SKM-1 treated with dmso at 0.1 percent for 144 hours (cell line): ENCODE results near the gene IFT22.
"Not testable (repeated sequence)": the region's sequence is repeated elsewhere in the genome, so short reads cannot be mapped to it uniquely, and the experiment has no call there.

ENCODE experiments used
- DNase-seq: peaks from one replicate; lab custom pipeline; 2025; ENCODE audit not compliant: unreplicated experiment; lab: John Stamatoyannopoulos, UW

Gene IFT22

DNA sequence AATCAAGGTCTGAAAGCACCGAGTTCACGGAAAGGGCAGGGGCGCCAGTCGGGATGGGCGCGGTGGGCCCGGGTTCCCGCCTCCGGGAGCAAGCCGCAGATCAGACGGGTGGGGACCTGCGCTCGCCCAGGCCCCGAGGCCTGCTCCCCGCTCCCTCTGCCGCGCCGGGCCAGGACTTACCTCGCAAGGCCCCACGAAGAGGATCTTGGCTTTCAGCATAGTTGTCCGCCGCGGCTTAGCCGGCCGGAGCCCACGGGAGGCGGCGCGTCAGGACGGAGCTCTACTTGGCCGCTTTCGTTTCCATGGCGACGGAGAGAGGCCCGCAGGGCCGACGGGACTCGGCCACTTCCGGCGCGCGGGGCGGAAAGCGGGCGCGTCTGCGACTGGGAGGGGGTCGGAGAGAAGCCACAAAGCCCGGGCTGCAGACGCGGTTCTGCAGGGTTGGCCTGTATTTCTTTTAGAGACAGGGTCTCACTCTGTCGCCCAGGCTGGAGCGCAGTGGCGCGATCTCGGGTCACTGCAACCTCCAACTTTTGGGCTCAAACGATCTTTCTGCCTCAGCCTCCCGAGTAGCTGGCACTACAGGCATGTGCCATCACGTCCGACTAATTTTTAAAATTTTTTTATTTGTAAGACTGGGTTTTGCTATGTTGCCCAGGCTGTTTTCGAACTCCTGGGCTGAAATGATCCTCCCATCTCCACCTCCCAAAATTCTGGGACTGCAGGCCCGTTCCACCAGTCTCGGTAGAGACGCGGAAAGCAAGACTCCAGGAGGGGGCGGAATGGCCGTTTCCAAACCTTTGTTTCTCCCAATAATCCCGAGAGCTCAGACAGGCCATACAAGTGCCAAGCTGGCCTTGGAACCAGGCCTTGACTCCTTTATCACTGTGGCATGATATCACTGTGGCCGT is at the start of gene IFT22:
Gene IFT22, minus strand, starts transcription at position 322 of the 911 bp plus-strand sequence. Its CDS starts 103 bp downstream, at position 219.
- peak; percentile 89 for DNase-seq

DNA sequence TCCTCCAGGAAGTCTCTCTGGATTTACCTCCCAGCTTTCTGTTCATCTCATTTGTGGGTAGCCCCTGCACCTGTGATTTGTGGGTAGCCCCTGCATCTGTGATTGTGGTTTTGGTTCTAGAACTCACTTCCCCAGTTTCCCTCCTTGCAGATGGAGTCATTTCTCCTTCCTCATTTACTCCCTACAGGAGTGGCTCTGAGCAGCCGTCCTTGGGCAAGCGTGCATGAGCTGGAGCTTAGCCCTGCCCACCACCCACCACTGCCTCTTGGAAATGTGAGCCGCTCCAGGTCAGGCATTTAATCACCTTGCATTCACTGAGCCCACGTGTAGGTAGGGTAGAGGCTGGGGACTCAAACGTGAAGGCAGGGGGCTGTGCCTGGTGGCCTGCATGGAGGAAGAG is 49.2 kb upstream of the IFT22 start:
- DNase-seq, result no peak

DNA sequence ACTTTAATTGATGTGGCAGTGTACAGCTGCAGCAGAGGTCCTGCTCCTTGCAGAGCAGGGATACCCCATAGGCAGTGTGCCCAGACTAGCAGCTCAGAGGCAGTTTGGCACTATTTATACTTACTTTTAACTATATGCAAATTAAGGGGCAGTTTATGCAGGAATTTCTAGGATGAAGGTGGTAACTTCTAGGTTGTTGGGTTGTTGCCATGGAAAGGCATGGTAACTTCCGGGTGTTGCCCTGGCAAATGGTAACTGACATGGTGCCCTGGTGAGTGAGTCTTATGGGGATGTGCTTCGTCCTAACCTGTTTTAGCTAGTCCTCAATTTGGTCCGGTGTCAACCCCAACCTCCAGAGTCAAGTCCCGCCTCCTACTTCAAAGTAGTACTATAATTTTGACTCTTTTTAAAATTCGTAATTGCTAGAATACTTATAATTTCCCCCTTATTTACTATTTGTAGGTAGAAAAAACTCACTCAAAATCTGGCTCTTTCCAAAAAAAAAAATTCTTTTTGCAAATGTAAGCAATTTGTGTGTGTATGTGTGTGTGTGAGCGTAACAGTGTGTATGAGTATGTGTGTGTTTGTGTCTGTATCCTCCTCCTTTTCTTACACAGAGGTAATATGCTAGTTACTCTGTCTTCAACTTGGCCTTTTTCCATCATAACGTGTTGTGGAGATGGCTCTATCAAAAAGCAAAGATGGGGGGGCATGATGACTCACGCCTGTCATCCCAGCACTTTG is 47.0 kb upstream of the IFT22 start:
- no peak for DNase-seq

DNA sequence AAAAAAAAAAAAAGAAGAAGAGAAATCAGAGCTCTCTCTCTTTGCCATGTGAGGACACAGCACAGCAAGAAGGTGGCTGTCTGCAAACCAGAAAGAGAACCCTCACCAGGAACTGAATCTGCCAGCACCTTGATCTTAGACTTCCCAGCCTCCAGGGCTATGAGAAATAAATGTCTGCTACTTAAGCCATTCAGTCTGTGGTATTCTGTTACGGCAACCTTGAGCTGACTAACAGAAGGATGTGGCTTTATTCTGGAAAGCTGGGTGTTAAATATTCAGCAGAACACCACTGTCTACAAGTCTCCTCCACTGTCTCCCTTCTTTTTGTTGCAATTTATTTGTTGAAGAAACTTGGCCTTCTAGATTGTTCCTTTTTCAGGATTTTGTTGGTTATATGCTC is 46.1 kb upstream of the IFT22 start:
- no peak for DNase-seq

DNA sequence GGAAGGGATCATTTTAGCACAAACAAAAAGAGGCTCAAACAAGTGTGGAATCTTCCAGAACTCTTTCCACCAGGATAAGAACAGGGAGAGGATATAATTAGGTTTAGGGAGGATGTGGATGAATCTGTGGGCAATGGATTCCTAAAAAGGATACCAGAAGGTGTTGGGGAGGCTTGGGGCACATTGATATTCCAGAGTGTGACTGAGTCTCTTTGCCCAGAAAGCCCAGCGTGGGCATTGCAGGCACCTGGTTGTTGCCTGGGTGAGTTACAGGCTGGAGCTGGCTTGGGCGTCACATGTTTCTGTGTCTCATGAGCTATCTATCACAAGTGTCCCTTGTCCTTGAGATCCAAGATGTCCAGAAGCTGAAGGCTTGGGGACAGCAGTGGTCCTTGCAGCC is 44.3 kb upstream of the IFT22 start:
- DNase-seq, result no peak

DNA sequence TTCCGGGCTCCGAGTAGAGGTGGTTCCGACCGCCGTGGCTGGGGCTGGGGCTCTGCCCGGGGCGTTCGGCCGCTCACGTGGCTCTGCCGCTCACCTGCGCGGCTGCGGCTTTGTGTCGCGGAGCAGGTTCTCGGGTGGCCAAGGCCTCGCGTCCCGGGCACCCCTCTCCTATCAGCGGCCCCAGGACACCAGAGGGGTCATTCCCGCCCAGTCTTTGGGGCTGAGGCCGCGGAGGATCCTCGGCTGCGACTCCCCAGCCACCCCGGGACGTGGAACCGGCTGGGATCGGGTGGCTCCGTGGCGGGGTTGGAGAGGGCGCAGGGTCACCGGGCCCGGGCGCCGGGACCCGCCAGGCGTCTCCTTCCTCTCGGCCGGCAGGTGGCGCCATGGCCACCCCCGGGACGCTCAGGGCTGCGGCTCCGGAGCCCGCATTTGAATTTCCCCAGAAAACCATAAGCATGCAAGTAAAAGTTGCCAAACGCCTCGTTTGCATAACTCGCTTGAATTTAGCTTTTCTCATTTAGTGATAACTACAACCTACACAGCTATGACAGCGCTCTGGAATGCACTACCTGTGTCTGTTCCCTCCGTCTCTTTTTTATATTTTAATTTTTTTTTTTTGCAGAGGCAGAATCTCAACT is 42.2 kb upstream of the IFT22 start:
- peak; percentile 69 for DNase-seq

DNA sequence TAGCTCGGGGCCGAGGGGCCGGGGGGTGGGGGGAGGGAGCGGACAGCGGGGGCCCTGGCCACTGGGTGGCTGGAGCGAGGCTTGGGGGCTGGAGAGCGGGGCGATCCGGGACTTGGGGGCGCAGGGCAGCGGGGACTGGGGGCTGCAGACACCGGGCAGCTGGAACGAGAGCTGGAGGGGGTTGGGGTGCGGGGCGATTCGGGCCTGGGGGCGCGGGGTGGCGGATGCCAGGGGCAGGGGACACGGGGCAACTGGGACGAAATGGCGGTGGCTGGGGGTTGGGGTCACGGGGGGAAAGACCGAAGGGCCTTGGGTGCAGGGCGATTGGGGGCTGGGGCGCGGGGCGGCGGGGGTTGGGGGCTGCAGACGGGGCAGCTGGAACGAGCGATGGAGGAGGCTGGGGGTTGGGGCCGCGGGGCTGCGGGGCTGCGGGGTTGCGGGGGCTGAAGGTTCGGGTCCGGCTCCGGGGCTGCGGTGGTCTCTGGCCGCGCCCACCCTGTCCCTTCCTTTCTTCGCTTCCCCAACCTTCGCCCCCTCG is 41.7 kb upstream of the IFT22 start:
- DNase-seq, result no peak

DNA sequence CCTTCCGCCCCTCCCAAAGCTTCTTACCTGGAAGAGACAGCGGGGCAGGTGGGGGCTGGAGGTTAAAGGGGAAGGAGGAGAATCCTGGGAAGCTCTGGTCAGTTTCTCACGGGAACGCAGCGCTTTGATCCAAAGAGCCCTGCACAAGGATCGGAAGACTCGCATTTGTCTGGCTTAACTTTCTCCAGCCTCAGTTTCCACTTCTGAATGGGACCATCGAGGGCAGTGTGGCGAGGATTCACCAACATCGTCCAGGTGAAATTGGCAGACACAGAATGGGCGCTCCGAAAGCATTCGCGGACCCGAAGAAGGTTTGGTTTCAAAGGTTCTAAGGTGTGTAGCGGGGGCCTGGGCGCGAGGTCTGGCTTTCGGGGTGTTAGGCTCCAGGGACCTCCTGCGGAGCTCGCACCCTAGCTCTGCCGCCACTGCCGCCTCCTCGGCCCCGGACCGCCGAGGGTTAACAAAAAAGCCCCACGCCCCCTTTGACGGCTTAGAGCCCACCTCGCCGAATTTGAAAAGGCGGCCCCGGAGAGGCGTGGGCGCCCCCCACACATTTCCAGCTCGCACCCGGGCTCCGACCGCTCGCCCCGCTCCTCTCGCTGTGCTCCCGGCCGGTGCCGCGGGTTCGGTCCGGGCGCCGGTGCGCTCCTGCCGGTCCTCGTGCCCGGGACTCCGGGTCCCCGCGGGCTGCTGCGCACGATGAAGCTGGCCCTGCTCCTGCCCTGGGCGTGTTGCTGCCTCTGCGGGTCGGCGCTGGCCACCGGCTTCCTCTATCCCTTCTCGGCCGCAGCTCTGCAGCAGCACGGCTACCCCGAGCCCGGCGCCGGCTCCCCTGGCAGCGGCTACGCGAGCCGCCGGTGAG is 41.0 kb upstream of the IFT22 start, which contains the start of gene COL26A1:
Gene COL26A1, plus strand, starts transcription at position 542 of the 862 bp plus-strand sequence. Its CDS starts 158 bp downstream, at position 700.
- no peak for DNase-seq

DNA sequence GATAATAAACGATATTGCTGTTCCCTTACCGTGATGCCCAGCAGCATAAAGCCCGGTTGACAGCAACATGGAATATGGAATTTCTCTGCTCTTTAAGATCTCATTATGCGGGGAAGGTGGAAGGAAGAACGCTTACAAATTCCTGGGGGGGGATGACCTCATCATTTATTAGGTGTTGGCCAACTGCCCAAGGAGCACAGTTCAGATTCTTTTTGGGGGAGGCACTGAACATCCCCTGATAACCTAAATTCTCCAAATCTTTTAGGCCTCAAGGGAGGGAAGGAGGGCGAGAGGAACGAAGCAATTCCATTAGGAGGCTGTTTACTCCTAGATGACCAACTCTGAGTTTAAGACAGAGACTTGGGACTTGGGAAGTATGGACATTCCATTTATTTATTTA is 35.8 kb upstream of the IFT22 start:
- DNase-seq, result no peak

DNA sequence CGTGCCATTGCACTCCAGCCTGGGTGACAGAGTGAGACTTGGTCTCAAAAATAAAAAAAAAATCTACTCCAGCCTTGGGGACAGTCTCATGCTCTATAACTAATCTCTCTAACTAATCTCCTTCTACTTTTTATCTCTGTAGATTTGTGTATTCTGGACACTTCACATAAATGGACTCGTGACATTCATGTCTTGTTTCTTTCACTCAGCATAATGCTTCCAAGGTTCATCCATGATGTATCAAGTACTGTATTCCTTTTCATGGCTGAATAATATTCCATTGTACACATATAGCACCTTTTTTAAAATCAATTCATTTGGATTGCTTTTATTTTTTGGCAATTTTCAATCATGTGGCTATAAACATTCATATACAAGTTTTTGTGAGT is 31.3 kb upstream of the IFT22 start:
- DNase-seq, result no peak

DNA sequence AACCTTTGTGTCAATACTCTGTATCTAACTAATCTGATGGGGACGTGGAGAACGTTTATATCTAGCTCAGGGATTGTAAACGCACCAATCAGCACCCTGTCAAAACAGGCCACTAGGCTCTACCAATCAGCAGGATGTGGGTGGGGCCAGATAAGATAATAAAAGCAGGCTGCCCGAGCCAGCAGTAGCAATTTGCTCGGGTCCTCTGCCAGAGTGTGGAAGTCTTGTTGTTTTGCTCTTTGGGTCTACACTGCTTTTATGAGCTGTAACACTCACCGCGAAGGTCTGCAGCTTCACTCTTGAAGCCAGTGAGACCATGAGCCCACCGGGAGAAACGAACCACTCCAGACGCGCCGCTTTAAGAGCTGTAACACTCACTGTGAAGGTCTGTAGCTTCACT is 27.7 kb upstream of the IFT22 start:
- DNase-seq, result not testable (repeated sequence)

DNA sequence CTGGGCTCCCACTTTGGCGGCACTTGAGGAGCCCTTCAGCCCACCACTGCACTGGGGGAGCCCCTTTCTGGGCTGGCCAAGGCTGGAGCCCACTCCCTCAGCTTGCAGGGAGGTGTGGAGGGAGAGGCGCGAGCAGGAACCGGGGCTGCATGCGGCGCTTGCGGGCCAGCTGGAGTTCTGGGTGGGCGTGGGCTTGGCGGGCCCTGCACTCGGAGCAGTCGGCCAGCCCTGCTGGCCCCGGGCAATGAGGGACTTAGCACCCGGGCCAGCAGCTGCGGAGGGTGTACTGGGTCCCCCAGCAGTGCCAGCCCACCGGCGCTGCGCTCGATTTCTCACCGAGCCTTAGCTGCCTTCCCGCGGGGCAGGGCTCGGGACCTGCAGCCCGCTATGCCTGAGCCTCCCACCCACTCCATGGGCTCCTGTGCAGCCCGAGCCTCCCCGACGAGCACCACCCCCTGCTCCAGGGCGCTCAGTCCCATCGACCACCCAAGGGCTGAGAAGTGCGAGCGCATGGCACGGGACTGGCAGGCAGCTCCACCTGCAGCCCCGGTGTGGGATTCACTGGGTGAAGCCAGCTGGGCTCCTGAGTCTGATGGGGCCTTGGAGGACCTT is 26.9 kb upstream of the IFT22 start:
- not testable (repeated sequence) for DNase-seq

DNA sequence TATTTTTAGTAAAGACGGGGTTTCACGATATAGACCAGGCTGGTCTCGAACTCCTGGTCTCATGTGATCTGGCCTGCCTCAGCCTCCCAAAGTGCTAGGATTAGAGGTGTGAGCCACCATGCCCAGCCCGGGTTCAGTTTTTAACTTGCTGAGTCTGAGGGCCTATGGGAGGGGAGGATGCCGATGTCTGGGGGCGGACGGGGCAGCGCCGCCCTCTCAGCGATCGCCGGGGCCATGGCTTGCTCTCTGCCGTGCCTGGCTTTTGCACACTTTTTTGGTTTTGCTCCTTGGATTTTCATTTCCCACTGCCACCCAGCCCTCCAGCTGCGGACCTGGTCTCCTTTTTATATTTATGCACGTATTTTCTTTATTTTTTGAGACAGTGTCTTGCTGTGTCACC is 25.9 kb upstream of the IFT22 start:
- no peak for DNase-seq

DNA sequence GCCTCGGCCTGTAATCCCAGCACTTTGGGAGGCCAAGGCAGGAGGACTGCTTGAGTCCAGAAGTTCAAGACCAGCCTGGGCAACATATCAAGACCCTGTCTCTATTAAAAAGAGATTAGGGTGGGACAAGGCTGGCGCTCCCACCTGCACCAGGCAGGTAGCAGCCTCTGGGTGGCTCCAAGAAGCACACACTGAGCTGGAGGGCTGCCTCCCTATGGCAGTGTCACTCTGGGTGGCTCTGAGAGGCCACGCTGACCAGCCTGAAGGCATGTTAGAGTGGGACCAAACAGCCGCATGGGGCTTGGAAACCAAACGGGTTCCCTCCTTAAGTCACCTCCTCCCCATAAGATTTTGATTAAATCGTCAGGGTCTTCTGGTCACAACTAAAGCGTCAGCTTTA is 21.3 kb upstream of the IFT22 start:
- DNase-seq, result no peak

DNA sequence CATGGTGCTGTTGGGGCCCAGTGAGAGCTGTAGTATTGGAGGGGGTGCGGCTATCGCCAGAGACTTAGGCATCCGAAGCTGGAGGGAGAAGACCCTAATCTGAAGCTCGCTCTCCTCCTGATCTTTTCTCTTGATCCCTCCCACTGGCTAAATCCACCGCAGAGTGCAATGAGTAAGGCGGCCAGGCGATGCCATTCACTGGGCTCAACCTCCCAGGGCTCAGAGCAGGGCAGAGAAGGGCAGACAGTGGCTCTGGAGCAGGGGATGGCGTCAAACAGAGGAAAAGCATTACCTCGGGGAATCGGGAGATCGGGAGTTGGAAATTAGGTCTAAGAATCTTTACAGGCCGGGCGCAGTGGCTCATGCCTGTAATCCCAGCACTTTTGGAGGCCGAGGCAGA is 18.8 kb upstream of the IFT22 start:
- DNase-seq, result no peak

DNA sequence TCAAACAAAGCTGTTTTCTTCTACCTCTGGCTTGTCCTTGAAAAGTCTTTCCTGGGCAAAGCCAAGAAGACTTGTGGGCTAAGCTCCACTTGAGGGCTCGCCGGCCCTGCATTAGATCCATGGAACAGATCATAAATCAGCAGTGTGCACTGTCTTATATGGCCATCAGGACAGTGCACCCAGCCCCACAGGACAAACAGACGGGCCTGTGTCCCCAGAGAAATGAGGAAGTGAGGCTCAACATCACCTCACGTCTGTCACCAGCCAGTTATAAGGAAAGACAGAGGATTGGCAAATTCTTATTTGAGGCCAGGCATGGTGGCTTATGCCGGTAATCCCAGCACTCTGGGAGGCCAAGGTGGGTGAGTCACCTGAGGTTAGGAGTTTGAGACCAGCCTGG is 12.3 kb upstream of the IFT22 start:
- peak; percentile 71 for DNase-seq

DNA sequence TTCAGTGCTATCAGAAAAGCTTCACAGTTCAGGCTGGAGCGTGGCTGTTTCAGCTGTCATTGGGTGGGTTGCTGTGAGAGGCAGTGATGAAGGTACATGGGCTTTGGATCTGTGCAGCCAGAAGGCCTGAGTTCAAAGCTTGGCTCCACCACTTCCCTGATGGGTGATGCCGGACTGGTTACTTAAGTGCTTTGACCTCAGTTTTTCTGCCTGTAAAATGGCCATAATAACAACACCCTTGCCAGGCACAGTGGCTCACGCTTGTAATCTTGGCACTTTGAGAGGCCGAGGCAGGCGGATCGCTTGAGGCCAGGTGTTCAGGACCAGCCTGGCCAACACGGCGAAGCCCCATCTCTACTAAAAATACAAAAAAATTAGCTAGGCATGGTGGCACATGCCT is 10.4 kb upstream of the IFT22 start:
- DNase-seq, result no peak

DNA sequence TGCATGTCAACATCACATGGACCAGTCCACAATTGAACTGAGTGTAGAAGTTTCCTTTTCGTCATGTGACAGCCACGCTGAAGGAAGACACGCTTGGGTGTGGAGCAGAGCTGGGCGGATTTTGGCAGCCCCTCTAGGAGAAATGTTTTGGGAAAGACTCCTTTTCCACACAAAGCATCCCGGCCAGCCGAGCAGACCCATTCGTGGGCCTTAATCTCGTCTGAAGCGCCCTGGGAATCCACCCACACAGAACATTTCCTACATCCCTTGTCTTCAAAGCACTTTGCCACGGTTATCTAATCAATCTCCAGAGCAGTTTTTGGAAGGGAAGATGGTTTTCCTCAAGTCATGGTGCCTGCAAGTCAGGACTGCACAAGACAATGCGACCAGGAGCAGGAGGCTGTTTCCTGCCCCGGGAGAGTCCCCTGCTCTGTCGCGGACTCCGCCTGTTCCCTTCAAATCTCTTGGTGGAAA is 8.4 kb upstream of the IFT22 start:
- no peak for DNase-seq

DNA sequence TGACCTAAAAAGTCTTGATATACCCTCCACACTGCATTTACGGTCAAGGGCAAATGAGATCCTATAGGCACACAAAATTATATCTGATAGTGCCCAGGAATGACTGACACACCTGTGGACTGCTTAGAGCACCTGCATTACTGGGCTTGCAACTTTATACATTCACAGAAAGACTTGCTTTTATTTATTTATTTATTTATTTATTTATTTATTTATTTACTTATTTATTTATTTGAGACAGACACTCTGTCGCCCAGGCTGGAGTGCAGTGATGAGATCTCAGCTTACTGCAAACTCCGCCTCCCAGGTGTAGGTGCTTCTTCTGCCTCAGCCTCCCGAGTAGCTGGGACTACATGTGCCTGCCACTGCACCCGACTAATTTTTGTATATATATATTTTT is 6.5 kb upstream of the IFT22 start:
- DNase-seq, result no peak

DNA sequence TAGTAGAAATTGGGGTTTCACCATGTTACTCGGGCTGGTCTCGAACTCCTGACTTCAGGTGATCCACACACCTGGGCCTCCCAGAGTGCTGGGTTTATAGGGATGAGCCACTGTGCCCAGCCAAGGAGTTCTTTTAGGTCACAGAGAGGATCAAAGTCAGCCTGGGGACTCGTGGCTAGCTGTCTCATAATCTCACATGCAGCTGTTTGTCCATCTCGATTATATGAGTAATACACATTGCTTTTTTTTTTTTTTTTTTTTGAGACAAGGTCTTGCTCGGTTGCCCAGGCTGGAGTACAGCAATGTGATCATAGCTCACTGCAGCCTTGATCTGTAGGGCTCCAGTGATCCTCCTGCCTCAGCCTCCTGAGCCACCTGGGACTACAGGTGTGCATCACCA is 2.2 kb downstream of the IFT22 start:
- no peak for DNase-seq
